Transverse colon (tissue), 4 donors: ENCODE results near the gene PRKG1.

Experiments
- EP300 ChIP-seq: sonication (generic); formaldehyde crosslinking; IDR thresholded peaks from one replicate; pipeline ENCODE4 v1.6.1; 2017; ENCODE audit warnings: antibody characterized with exemption, low read depth
- POLR2A ChIP-seq: fragments of 450-650 bp; IDR thresholded peaks from one replicate; pipeline ENCODE4 v1.6.1; 2016; ENCODE audit warnings: antibody characterized with exemption, mild to moderate bottlenecking, moderate library complexity
- POLR2AphosphoS5 ChIP-seq, 3 donors: sonication (generic); formaldehyde crosslinking; IDR thresholded peaks; one replicate each; pipeline ENCODE4 v1.6.1; 2016; ENCODE audit warnings: antibody characterized with exemption in 3 of 3
- TF ChIP-seq, protein P1 (sequence below), 5 experiments: fragments of 200-600 bp in 3 of 5; fragments of 450-650 bp in 2 of 5; sonication (generic) in 3 of 5; IDR thresholded peaks; 1 replicate in 2 of 5; 2 replicates in 3 of 5; pipeline ENCODE4 v1.5.1; 2016 to 2017; ENCODE audit warnings: antibody characterized with exemption in 5 of 5, inconsistent platforms in 3 of 5, mild to moderate bottlenecking in 2 of 5, moderate library complexity in 1 of 5

- no peak for TF ChIP-seq POLR2AphosphoS5 (IDR thresholded peaks at IDR 0.05)
- no peak for TF ChIP-seq EP300
- TF ChIP-seq POLR2A = no peak
- TF ChIP-seq, protein P1, sequence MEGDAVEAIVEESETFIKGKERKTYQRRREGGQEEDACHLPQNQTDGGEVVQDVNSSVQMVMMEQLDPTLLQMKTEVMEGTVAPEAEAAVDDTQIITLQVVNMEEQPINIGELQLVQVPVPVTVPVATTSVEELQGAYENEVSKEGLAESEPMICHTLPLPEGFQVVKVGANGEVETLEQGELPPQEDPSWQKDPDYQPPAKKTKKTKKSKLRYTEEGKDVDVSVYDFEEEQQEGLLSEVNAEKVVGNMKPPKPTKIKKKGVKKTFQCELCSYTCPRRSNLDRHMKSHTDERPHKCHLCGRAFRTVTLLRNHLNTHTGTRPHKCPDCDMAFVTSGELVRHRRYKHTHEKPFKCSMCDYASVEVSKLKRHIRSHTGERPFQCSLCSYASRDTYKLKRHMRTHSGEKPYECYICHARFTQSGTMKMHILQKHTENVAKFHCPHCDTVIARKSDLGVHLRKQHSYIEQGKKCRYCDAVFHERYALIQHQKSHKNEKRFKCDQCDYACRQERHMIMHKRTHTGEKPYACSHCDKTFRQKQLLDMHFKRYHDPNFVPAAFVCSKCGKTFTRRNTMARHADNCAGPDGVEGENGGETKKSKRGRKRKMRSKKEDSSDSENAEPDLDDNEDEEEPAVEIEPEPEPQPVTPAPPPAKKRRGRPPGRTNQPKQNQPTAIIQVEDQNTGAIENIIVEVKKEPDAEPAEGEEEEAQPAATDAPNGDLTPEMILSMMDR (IDR thresholded peaks at IDR 0.05) = no peak
These were observed 25.5 kb upstream of the PRKG1 start for GRCh38 chr10:51048792-51049191.
